ENCODE results near the gene KLHL17. TPM values are rescaled to one million over a fixed set of nuclear protein-coding genes. Genes with fewer than 3 reads are reported as not detected.

The KLHL17 gene
- total RNA-seq, 1 experiment from 2014 or later = 41.4 TPM

- no peak overlapping the region for H3K18ac ChIP-seq (ENCODE audit: insufficient read length, low read depth, low read length)
- peaks cover 12% of the 10 kb centered on the region for H3K23me2 ChIP-seq (ENCODE audit: insufficient read length, low read depth, low read length, poor library complexity, severe bottlenecking)
- Mint-ChIP-seq H3K36me3 (ENCODE audit: insufficient read depth in 1 of 3, low read depth in 3 of 3) (peaks cover 0 to 26% (median 24%) of the 10 kb centered on the region in 3 experiments; a peak in 6 of 7 replicates), H3K4me1 (no peaks in the 10 kb centered on the region), H3K9me3 (no peaks in the 10 kb centered on the region; a peak in 2 of 5 replicates), H3K27me3 (ENCODE audit: low read depth) (peaks cover 40% of the 10 kb centered on the region), H3K4me3 (no peak overlapping the region), H3K27ac (no peak overlapping the region)
- no peak overlapping the region for H3T11ph ChIP-seq (ENCODE audit: low read length)
- H4K8ac ChIP-seq (replicated peaks; ENCODE audit: insufficient read length, low read depth, low read length) = no peak overlapping the region
- H3K9ac ChIP-seq (ENCODE audit: extremely low read depth, insufficient read length, low read length) = no peak overlapping the region
- no peak overlapping the region for H2BK5ac ChIP-seq (ENCODE audit: insufficient read length, low read length)
- H3K79me2 ChIP-seq (ENCODE audit: insufficient read depth, low read length) = no peaks in the 10 kb centered on the region
- no peak overlapping the region for H3K56ac ChIP-seq (ENCODE audit: insufficient read length, low read depth, low read length)
- no peaks in the 10 kb centered on the region for H4K20me1 ChIP-seq (ENCODE audit: control insufficient read depth, insufficient read depth, insufficient read length)
- H2BK12ac ChIP-seq (ENCODE audit: insufficient read length, low read depth, low read length) = no peak overlapping the region
- no peak overlapping the region for H2BK120ac ChIP-seq (ENCODE audit: low read depth, low read length, poor library complexity, severe bottlenecking)
- no peak for DNase-seq
- no peak overlapping the region for H3K14ac ChIP-seq (ENCODE audit: insufficient read depth, low read length)
- H2AK5ac ChIP-seq (ENCODE audit: insufficient read length, low read length) = no peak overlapping the region
- WGBS (ENCODE audit: extremely low coverage, insufficient read length, low lambda C conversion rate) = no CpG with 5 or more reads among the region's 47 CpGs
- H2AFZ ChIP-seq (ENCODE audit: low read length) = no peak overlapping the region
- H4K91ac ChIP-seq (ENCODE audit: insufficient read length, low read depth, low read length) = no peak overlapping the region
- H2BK15ac ChIP-seq (ENCODE audit: low read depth, low read length) = no peak overlapping the region
- no peaks in the 10 kb centered on the region for H3K9me3 ChIP-seq (ENCODE audit: control insufficient read depth, low read depth, low read length)
- no peaks in the 10 kb centered on the region for H3K4me1 ChIP-seq (ENCODE audit: insufficient read depth, low read length)
- H3K23ac ChIP-seq (ENCODE audit: insufficient read length, low read depth, low read length) = no peak overlapping the region
- no peak overlapping the region for H3K27ac ChIP-seq (ENCODE audit: insufficient read length, low read depth, low read length)
- H3K27me3 ChIP-seq (ENCODE audit: insufficient read depth, low read length) = peaks cover 8% of the 10 kb centered on the region; the same call in 1 of the 2 replicates
- H3K4ac ChIP-seq (ENCODE audit: low read depth, low read length) = no peak overlapping the region
- no peak overlapping the region for H3K4me2 ChIP-seq (ENCODE audit: insufficient read depth, insufficient read length, low read length)
- H2BK20ac ChIP-seq (ENCODE audit: low read depth, low read length, poor library complexity, severe bottlenecking) = no peak overlapping the region
- H3K79me1 ChIP-seq (ENCODE audit: insufficient read depth, low read depth, low read length, poor library complexity, severe bottlenecking) = no peaks in the 10 kb centered on the region
- H4K5ac ChIP-seq (ENCODE audit: insufficient read length, low read depth, low read length) = no peak overlapping the region
- TF ChIP-seq, protein P1, sequence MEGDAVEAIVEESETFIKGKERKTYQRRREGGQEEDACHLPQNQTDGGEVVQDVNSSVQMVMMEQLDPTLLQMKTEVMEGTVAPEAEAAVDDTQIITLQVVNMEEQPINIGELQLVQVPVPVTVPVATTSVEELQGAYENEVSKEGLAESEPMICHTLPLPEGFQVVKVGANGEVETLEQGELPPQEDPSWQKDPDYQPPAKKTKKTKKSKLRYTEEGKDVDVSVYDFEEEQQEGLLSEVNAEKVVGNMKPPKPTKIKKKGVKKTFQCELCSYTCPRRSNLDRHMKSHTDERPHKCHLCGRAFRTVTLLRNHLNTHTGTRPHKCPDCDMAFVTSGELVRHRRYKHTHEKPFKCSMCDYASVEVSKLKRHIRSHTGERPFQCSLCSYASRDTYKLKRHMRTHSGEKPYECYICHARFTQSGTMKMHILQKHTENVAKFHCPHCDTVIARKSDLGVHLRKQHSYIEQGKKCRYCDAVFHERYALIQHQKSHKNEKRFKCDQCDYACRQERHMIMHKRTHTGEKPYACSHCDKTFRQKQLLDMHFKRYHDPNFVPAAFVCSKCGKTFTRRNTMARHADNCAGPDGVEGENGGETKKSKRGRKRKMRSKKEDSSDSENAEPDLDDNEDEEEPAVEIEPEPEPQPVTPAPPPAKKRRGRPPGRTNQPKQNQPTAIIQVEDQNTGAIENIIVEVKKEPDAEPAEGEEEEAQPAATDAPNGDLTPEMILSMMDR (conservative IDR thresholded peaks at IDR 0.05) = no peak
Measured at GRCh38 chr1:963746-964525, 3.6 kb downstream of the KLHL17 start.

All from H9 (cell line).